H1 (cell line): ENCODE data around the gene USP9Y. TPM values are rescaled to one million over a fixed set of nuclear protein-coding genes. Genes with fewer than 3 reads are reported as not detected.

ENCODE experiments used
- CTCF ChIA-PET: fragments of 300-600 bp; sonication (Branson Sonifier 250); formaldehyde crosslinking; loops from one replicate; lab custom pipeline; 2021; ENCODE audit not compliant: partially characterized antibody; lab: Charles Lee
- POLR2A ChIA-PET: fragments of 300-600 bp; sonication (Branson Sonifier 250); formaldehyde crosslinking; loops from one replicate; lab custom pipeline; 2021; ENCODE audit warnings: inconsistent platforms; ENCODE audit not compliant: partially characterized antibody; lab: Charles Lee
- DNase-seq, 2 experiments: peaks; one replicate each; pipeline versions ENCODE4 v3.0.0 to v3.0.0-alpha.2; 2010 to 2022; ENCODE audit warnings: low spot score in 2 of 2, low read depth in 1 of 2, mixed read lengths in 1 of 2
- FAIRE-seq: peaks from 2 replicates; lab custom pipeline; 2011; peaks lifted over from hg19 to GRCh38; lab: Jason Lieb, UNC
- H2AFZ ChIP-seq: 2 replicates; pipeline ENCODE4 v1.8.1; 2012; ENCODE audit warnings: low read length, inconsistent platforms
- H2AK5ac ChIP-seq: 2 replicates; pipeline ENCODE4 v1.6.1; 2013; ENCODE audit warnings: low read depth, low read length
- H2BK120ac ChIP-seq: replicated peaks from 2 replicates; pipeline ENCODE3; 2013; ENCODE audit warnings: low read depth, low read length, inconsistent platforms
- H2BK12ac ChIP-seq: 2 replicates; pipeline ENCODE4 v1.6.1; 2013; ENCODE audit warnings: low read depth, low read length
- H2BK15ac ChIP-seq: 2 replicates; pipeline ENCODE4 v1.6.1; 2013; ENCODE audit warnings: low read length
- H2BK20ac ChIP-seq: 2 replicates; pipeline ENCODE4 v1.6.1; 2013; ENCODE audit warnings: low read length
- H2BK5ac ChIP-seq: 2 replicates; pipeline ENCODE4 v1.6.1; 2013; ENCODE audit warnings: low read depth, low read length
- H3K14ac ChIP-seq: 2 replicates; pipeline ENCODE4 v1.6.1; 2013; ENCODE audit warnings: inconsistent platforms; ENCODE audit not compliant: insufficient read length
- H3K18ac ChIP-seq: 2 replicates; pipeline ENCODE4 v1.6.1; 2013; ENCODE audit warnings: low read length; ENCODE audit errors: extremely low read depth
- H3K23ac ChIP-seq: 2 replicates; pipeline ENCODE4 v1.6.1; 2013; ENCODE audit warnings: inconsistent platforms; ENCODE audit not compliant: insufficient read length
- H3K23me2 ChIP-seq: 2 replicates; pipeline ENCODE4 v1.6.1; 2013; ENCODE audit warnings: low read depth, low read length
- H3K27ac ChIP-seq: 2 replicates; pipeline ENCODE4 v1.6.1; 2011; ENCODE audit warnings: low read depth, low read length, inconsistent platforms
- H3K27me3 ChIP-seq, 4 experiments: replicated peaks in 1 of 4; 1 replicate in 1 of 4; 2 replicates in 3 of 4; pipeline versions ENCODE4 v1.6.1 to v1.8.1; 2011 to 2013; ENCODE audit warnings: low read length in 3 of 4, mild to moderate bottlenecking in 3 of 4, inconsistent platforms in 2 of 4, mixed read lengths in 2 of 4, moderate library complexity in 1 of 4; ENCODE audit not compliant: control insufficient read depth in 3 of 4, insufficient read depth in 3 of 4; ENCODE audit errors: extremely low read depth in 1 of 4
- H3K36me3 ChIP-seq, 4 experiments: 2 replicates each; pipeline versions ENCODE4 v1.6.1 to v1.8.1; 2011 to 2013; ENCODE audit warnings: mild to moderate bottlenecking in 4 of 4, low read length in 3 of 4, moderate library complexity in 2 of 4, control low read depth in 1 of 4, inconsistent platforms in 1 of 4; ENCODE audit not compliant: insufficient read depth in 4 of 4, control insufficient read depth in 2 of 4
- H3K4ac ChIP-seq: replicated peaks from 2 replicates; pipeline ENCODE3; 2013; ENCODE audit warnings: low read length, low read depth, mixed read lengths, inconsistent platforms; ENCODE audit not compliant: insufficient read length
- H3K4me1 ChIP-seq, 4 experiments: replicated peaks in 1 of 4; 1 replicate in 1 of 4; 2 replicates in 3 of 4; pipeline versions ENCODE4 v1.6.1 to v1.8.1; 2011 to 2013; ENCODE audit warnings: low read length in 3 of 4, inconsistent platforms in 2 of 4, mixed read lengths in 1 of 4; ENCODE audit not compliant: insufficient read depth in 4 of 4, control insufficient read depth in 3 of 4
- H3K4me2 ChIP-seq, 2 experiments: 2 replicates each; pipeline versions ENCODE4 v1.6.1 to v1.8.1; 2011 to 2013; ENCODE audit warnings: low read depth in 2 of 2, low read length in 2 of 2, control low read depth in 1 of 2, inconsistent platforms in 1 of 2, mild to moderate bottlenecking in 1 of 2; ENCODE audit not compliant: insufficient read depth in 1 of 2
- H3K4me3 ChIP-seq, 4 experiments: fragments of 200-600, 300-600 bp in 1 of 4; sonication (generic), shearing (Covaris generic), sonication (Bioruptor Twin) in 1 of 4; 2 replicates each; pipeline versions ENCODE4 v1.5.1 to v1.8.1; 2011 to 2016; ENCODE audit warnings: low read length in 4 of 4, low read depth in 3 of 4, control low read depth in 2 of 4, inconsistent platforms in 2 of 4, mild to moderate bottlenecking in 2 of 4, mixed read lengths in 1 of 4, moderate library complexity in 1 of 4; ENCODE audit not compliant: insufficient read depth in 2 of 4; ENCODE audit errors: extremely low read depth in 1 of 4
- H3K56ac ChIP-seq: replicated peaks from 2 replicates; pipeline ENCODE3; 2013; ENCODE audit warnings: low read depth, mild to moderate bottlenecking, mixed read lengths, low read length, inconsistent platforms; ENCODE audit not compliant: insufficient read length
- H3K79me1 ChIP-seq: 2 replicates; pipeline ENCODE4 v1.6.1; 2013; ENCODE audit warnings: low read depth, low read length, control low read depth
- H3K79me2 ChIP-seq, 2 experiments: 2 replicates each; pipeline versions ENCODE4 v1.6.1 to v1.8.1; 2012 to 2013; ENCODE audit warnings: low read length in 2 of 2, mild to moderate bottlenecking in 2 of 2, inconsistent platforms in 1 of 2; ENCODE audit not compliant: insufficient read depth in 2 of 2, control insufficient read depth in 1 of 2
- H3K9ac ChIP-seq, 4 experiments: replicated peaks in 1 of 4; 1 replicate in 1 of 4; 2 replicates in 3 of 4; pipeline versions ENCODE4 v1.6.1 to v1.8.1; 2011 to 2013; ENCODE audit warnings: low read depth in 3 of 4, low read length in 3 of 4, control low read depth in 2 of 4, mild to moderate bottlenecking in 2 of 4, moderate library complexity in 2 of 4, inconsistent platforms in 1 of 4; ENCODE audit errors: extremely low read depth in 1 of 4
- H3K9me3 ChIP-seq, 2 experiments: 2 replicates each; pipeline versions ENCODE4 v1.6.1 to v1.8.1; 2012 to 2013; ENCODE audit warnings: mild to moderate bottlenecking in 2 of 2, moderate library complexity in 2 of 2, control low read depth in 1 of 2, inconsistent platforms in 1 of 2, low read depth in 1 of 2, low read length in 1 of 2, mixed read lengths in 1 of 2; ENCODE audit not compliant: insufficient read depth in 2 of 2
- H4K20me1 ChIP-seq, 2 experiments: replicated peaks in 1 of 2; 2 replicates each; pipeline versions ENCODE3 to v1.8.1; 2011 to 2013; ENCODE audit warnings: inconsistent platforms in 2 of 2, low read length in 2 of 2, mild to moderate bottlenecking in 1 of 2; ENCODE audit not compliant: insufficient read depth in 2 of 2, control insufficient read depth in 1 of 2
- H4K5ac ChIP-seq: 2 replicates; pipeline ENCODE4 v1.6.1; 2013; ENCODE audit warnings: low read length, low read depth, mixed read lengths, inconsistent platforms; ENCODE audit not compliant: insufficient read length
- H4K8ac ChIP-seq: 2 replicates; pipeline ENCODE4 v1.8.0; 2013; ENCODE audit warnings: mild to moderate bottlenecking, moderate library complexity, low read length, inconsistent platforms; ENCODE audit not compliant: insufficient read depth; ENCODE audit errors: extremely low read depth
- H4K91ac ChIP-seq: replicated peaks from 2 replicates; pipeline ENCODE3; 2013; ENCODE audit warnings: low read length, mixed read lengths, inconsistent platforms; ENCODE audit not compliant: insufficient read length
- POU5F1 ChIP-seq: IDR thresholded peaks from 2 replicates; pipeline ENCODE4 v1.6.1; 2011; ENCODE audit warnings: low read depth, mild to moderate bottlenecking, low read length, moderate library complexity
- RAD21 ChIP-seq, 2 experiments: IDR thresholded peaks in 1 of 2; conservative IDR thresholded peaks in 1 of 2; 2 replicates each; pipeline ENCODE4 v1.6.1; 2011; ENCODE audit warnings: low read depth in 2 of 2, low read length in 2 of 2, improper control_type of control experiment in 1 of 2, inconsistent platforms in 1 of 2, mild to moderate bottlenecking in 1 of 2, moderate library complexity in 1 of 2
- RFX5 ChIP-seq: IDR thresholded peaks from 2 replicates; pipeline ENCODE4 v1.6.1; 2011; ENCODE audit warnings: low read depth, low read length, improper control_type of control experiment, borderline replicate concordance
- SAP30 ChIP-seq: fragments of 300-600 bp; sonication (generic); IDR thresholded peaks from 2 replicates; pipeline ENCODE4 v1.7.1; 2012; ENCODE audit warnings: low read length, moderate library complexity, mild to moderate bottlenecking, inconsistent platforms; ENCODE audit not compliant: insufficient read depth, insufficient replicate concordance
- SIN3A ChIP-seq, 2 experiments: IDR thresholded peaks in 1 of 2; conservative IDR thresholded peaks in 1 of 2; 2 replicates each; pipeline ENCODE4 v1.6.1; 2011 to 2012; ENCODE audit warnings: low read length in 2 of 2, improper control_type of control experiment in 1 of 2, low read depth in 1 of 2, mild to moderate bottlenecking in 1 of 2
- SIRT6 ChIP-seq: IDR thresholded peaks from one replicate; pipeline ENCODE4 v1.7.1; 2012; ENCODE audit warnings: low read length, inconsistent platforms
- SRF ChIP-seq: IDR thresholded peaks from 2 replicates; pipeline ENCODE4 v1.6.1; 2011; ENCODE audit warnings: mild to moderate bottlenecking, low read depth, low read length, moderate library complexity
- TCF12 ChIP-seq: IDR thresholded peaks from 2 replicates; pipeline ENCODE4 v1.6.1; 2011; ENCODE audit warnings: low read depth, mild to moderate bottlenecking, low read length
- TEAD4 ChIP-seq: IDR thresholded peaks from 2 replicates; pipeline ENCODE4 v1.6.1; 2012; ENCODE audit warnings: low read depth, low read length, inconsistent platforms, mixed read lengths
- WGBS, 2 experiments: shearing (Covaris generic) in 1 of 2; methylation state at CpG; one replicate each; pipeline versions ENCODE4 v1.1.6 to v1.1.7; 2013 to 2015; ENCODE audit warnings: low lambda C conversion rate in 2 of 2, mixed read lengths in 2 of 2, inconsistent platforms in 1 of 2, low coverage in 1 of 2, missing lambda C conversion rate in 1 of 2; ENCODE audit not compliant: insufficient replicate concordance in 2 of 2, insufficient coverage in 1 of 2, insufficient read length in 1 of 2; ENCODE audit errors: extremely low coverage in 1 of 2, missing lambda C conversion rate in 1 of 2; 5-methylcytosine and 5-hydroxymethylcytosine counted together
- polyA plus RNA-seq, 7 experiments: library from polyadenylated mRNA; depleted of rRNA in 3 of 7; stranded (reverse) in 5 of 7; unstranded in 2 of 7; fragments of >200 nt in 5 of 7; fragments of 200-250 nt in 2 of 7; gene quantifications; 1 replicate in 5 of 7; 2 replicates in 1 of 7; 4 replicates in 1 of 7; pipeline versions ENCODE4 v1.2.1 to v1.2.3, GENCODE V29; 2011 to 2013; ENCODE audit warnings: missing spikeins in 2 of 7, mixed read lengths in 2 of 7
- total RNA-seq: library from RNA; stranded (reverse); fragmentation: NEBNext Ultra II Directional; extraction: Animal tissue kit (Norgen Biotek cat#: 25700); gene quantifications from 2 replicates; pipeline ENCODE4 v1.2.1, GENCODE V29; 2021
- TF ChIP-seq, protein P1 (sequence below): IDR thresholded peaks from 2 replicates; pipeline ENCODE4 v1.6.1; 2012; ENCODE audit warnings: low read length, inconsistent platforms
- TF ChIP-seq, protein P2 (sequence below): IDR thresholded peaks from 2 replicates; pipeline ENCODE4 v1.6.1; 2011; ENCODE audit warnings: low read depth, mild to moderate bottlenecking, low read length; ENCODE audit not compliant: insufficient read depth

The USP9Y gene
- total and polyA plus RNA-seq, 2 of the 8 experiments (the other 6 are each of a cell fraction or from before 2014, with no cell fraction given) = 28.3 to 34.1 TPM

DNA sequence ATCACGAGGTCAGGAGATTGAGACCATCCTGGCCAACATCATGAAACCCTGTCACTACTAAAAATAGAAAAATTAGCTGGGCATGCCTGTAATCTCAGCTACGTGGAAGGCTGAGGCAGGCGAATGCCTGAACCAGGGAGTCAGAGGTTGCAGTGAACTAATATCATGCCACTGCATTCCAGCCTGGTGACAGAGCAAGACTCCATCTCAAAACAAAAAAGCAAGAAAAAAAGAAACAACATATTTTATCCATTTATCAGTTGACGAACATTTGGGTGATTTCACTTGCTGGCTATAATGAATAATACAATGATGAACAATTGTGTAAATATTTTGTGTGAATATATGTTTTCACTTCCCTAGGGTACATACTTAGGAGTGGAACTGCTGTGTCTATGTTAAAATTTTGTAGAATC is 49.4 kb upstream of the USP9Y start:
- Histone ChIP-seq H2BK15ac (no peak overlapping the region), H3K23me2 (no peaks in the 10 kb centered on the region), H4K20me1 (no peaks in the 10 kb centered on the region), H4K91ac (no peak overlapping the region), H2BK12ac (no peak overlapping the region), H3K4me3 (no peak overlapping the region), H3K9me3 (no peaks in the 10 kb centered on the region), H3K79me1 (no peaks in the 10 kb centered on the region), H3K9ac (no peak overlapping the region), H2BK5ac (no peak overlapping the region), H2BK120ac (no peak overlapping the region), H3K4me1 (no peaks in the 10 kb centered on the region), H3K27ac (no peak overlapping the region), H3K23ac (no peak overlapping the region), H4K5ac (no peak overlapping the region), H3K4ac (no peak overlapping the region), H3K18ac (no peak overlapping the region), H2BK20ac (no peak overlapping the region), H3K79me2 (no peaks in the 10 kb centered on the region), H3K36me3 (no peaks in the 10 kb centered on the region), H3K27me3 (no peaks in the 10 kb centered on the region), H2AFZ (no peak overlapping the region), H3K4me2 (no peak overlapping the region), H3K56ac (no peak overlapping the region), H2AK5ac (no peak overlapping the region), H4K8ac (no peak overlapping the region), H3K14ac (no peak overlapping the region)
- 86% methylated on average over 4 of the region's 4 CpGs; no CpG with 5 or more reads in 1 of the 2 experiments for WGBS, 2 experiments
- FAIRE-seq (no peak), DNase-seq (no peak)
- POLR2A ChIA-PET = no interaction called here
- CTCF ChIA-PET = no interaction called here
- TF ChIP-seq SIRT6 (no peak), SIN3A (conservative IDR thresholded peaks at IDR 0.05 in 1 of 2, IDR thresholded peaks at IDR 0.05 in 1 of 2; ENCODE audit: low read depth in 1 of 2, low read length in 2 of 2) (no peak), RAD21 (IDR thresholded peaks at IDR 0.05 in 1 of 2, conservative IDR thresholded peaks at IDR 0.05 in 1 of 2; ENCODE audit: low read depth in 2 of 2, low read length in 2 of 2) (no peak), TCF12 (no peak), SRF (no peak), TEAD4 (no peak), POU5F1 (no peak), SAP30 (no peak), RFX5 (no peak)
- TF ChIP-seq, protein P1, sequence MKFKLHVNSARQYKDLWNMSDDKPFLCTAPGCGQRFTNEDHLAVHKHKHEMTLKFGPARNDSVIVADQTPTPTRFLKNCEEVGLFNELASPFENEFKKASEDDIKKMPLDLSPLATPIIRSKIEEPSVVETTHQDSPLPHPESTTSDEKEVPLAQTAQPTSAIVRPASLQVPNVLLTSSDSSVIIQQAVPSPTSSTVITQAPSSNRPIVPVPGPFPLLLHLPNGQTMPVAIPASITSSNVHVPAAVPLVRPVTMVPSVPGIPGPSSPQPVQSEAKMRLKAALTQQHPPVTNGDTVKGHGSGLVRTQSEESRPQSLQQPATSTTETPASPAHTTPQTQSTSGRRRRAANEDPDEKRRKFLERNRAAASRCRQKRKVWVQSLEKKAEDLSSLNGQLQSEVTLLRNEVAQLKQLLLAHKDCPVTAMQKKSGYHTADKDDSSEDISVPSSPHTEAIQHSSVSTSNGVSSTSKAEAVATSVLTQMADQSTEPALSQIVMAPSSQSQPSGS = no peak
- TF ChIP-seq, protein P2, sequence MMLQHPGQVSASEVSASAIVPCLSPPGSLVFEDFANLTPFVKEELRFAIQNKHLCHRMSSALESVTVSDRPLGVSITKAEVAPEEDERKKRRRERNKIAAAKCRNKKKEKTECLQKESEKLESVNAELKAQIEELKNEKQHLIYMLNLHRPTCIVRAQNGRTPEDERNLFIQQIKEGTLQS = no peak
